Progenitor cell of endocrine pancreas (in vitro differentiated cells): ENCODE data around the gene CD34. TPM values are rescaled to one million over a fixed set of nuclear protein-coding genes. Genes with fewer than 3 reads are reported as not detected.

Source experiments
- DNase-seq: peaks from one replicate; pipeline ENCODE4 v3.0.0; 2021; ENCODE audit warnings: low spot score; ENCODE audit not compliant: unreplicated experiment
- H3K27ac Mint-ChIP-seq: 2 replicates; pipeline ENCODE4 v1.8.0; 2021; ENCODE audit warnings: mild to moderate bottlenecking, moderate library complexity, mixed read lengths
- H3K27me3 Mint-ChIP-seq: 2 replicates; pipeline ENCODE4 v1.8.0; 2021; ENCODE audit warnings: mixed read lengths
- H3K36me3 Mint-ChIP-seq: 2 replicates; pipeline ENCODE4 v1.8.0; 2022; ENCODE audit warnings: mixed read lengths; ENCODE audit not compliant: insufficient read depth
- H3K4me1 Mint-ChIP-seq: 2 replicates; pipeline ENCODE4 v1.8.0; 2021; ENCODE audit warnings: low read depth, mixed read lengths
- H3K4me3 Mint-ChIP-seq: 2 replicates; pipeline ENCODE4 v1.8.0; 2021; ENCODE audit warnings: low read depth, mild to moderate bottlenecking, moderate library complexity, mixed read lengths
- H3K9me3 Mint-ChIP-seq: 2 replicates; pipeline ENCODE4 v1.8.0; 2021; ENCODE audit warnings: low read depth, mixed read lengths
- CTCF ChIP-seq: fragments of 200-600 bp; sonication (generic); IDR thresholded peaks from one replicate; pipeline ENCODE4 v1.5.0; 2021; ENCODE audit warnings: antibody characterized with exemption, mild to moderate bottlenecking; ENCODE audit not compliant: unreplicated experiment
- total RNA-seq: library from RNA; stranded (reverse); gene quantifications from 2 replicates; pipeline ENCODE4 v1.2.1, GENCODE V29; 2021

The CD34 gene
- total RNA-seq, 1 donor from 2014 or later = 0.07 TPM

GRCh38 chr1:207898260-207898659 is 12.7 kb downstream of the CD34 start:
- no peaks in the 10 kb centered on the region for H3K4me1 Mint-ChIP-seq
- TF ChIP-seq CTCF = no peak
- DNase-seq = no peak
- no peaks in the 10 kb centered on the region for H3K9me3 Mint-ChIP-seq
- H3K27me3 Mint-ChIP-seq = peaks cover 26% of the 10 kb centered on the region
- no peak overlapping the region for H3K27ac Mint-ChIP-seq
- no peak overlapping the region for H3K4me3 Mint-ChIP-seq
- no peaks in the 10 kb centered on the region for H3K36me3 Mint-ChIP-seq

GRCh38 chr1:207897188-207897587 is 13.7 kb downstream of the CD34 start:
- Mint-ChIP-seq H3K27ac (no peak overlapping the region), H3K4me3 (no peak overlapping the region), H3K27me3 (peaks cover 27% of the 10 kb centered on the region), H3K36me3 (no peaks in the 10 kb centered on the region), H3K9me3 (no peaks in the 10 kb centered on the region), H3K4me1 (no peaks in the 10 kb centered on the region)
- TF ChIP-seq CTCF = peak; percentile 48
- no peak for DNase-seq

GRCh38 chr1:207896547-207896946 is 14.4 kb downstream of the CD34 start:
- Mint-ChIP-seq H3K4me1 (no peaks in the 10 kb centered on the region), H3K9me3 (no peaks in the 10 kb centered on the region), H3K27me3 (peaks cover 27% of the 10 kb centered on the region), H3K36me3 (no peaks in the 10 kb centered on the region), H3K4me3 (no peak overlapping the region), H3K27ac (no peak overlapping the region)
- no peak for DNase-seq
- no peak for TF ChIP-seq CTCF

- Mint-ChIP-seq H3K27me3 (peaks cover 27% of the 10 kb centered on the region), H3K36me3 (no peaks in the 10 kb centered on the region), H3K9me3 (no peaks in the 10 kb centered on the region), H3K4me1 (no peaks in the 10 kb centered on the region), H3K4me3 (no peak overlapping the region), H3K27ac (no peak overlapping the region)
- DNase-seq = no peak
- TF ChIP-seq CTCF = no peak
Measured at GRCh38 chr1:207894704-207895103, 16.2 kb downstream of the CD34 start.

GRCh38 chr1:207893737-207894582 is 17.0 kb downstream of the CD34 start:
- no peak for TF ChIP-seq CTCF
- Mint-ChIP-seq H3K27ac (no peak overlapping the region), H3K27me3 (peaks cover 29% of the 10 kb centered on the region), H3K4me3 (no peak overlapping the region), H3K36me3 (no peaks in the 10 kb centered on the region), H3K9me3 (no peaks in the 10 kb centered on the region), H3K4me1 (no peaks in the 10 kb centered on the region)
- no peak for DNase-seq
